Ishikawa (cell line): ENCODE data around the gene SLC40A1.

Experiments
- CEBPB ChIP-seq: IDR thresholded peaks from 2 replicates; pipeline ENCODE4 v1.6.1; 2012
- CREB1 ChIP-seq: IDR thresholded peaks from 2 replicates; pipeline ENCODE4 v1.6.1; 2012; ENCODE audit warnings: low read depth
- EGR1 ChIP-seq: IDR thresholded peaks from 2 replicates; pipeline ENCODE4 v1.6.1; 2012
- EP300 ChIP-seq: IDR thresholded peaks from 2 replicates; pipeline ENCODE4 v1.6.1; 2012; ENCODE audit warnings: borderline replicate concordance
- FOXM1 ChIP-seq: IDR thresholded peaks from 2 replicates; pipeline ENCODE4 v1.6.1; 2012; ENCODE audit warnings: low read depth, borderline replicate concordance
- NFIC ChIP-seq: IDR thresholded peaks from 2 replicates; pipeline ENCODE4 v1.6.1; 2012
- RAD21 ChIP-seq: IDR thresholded peaks from 2 replicates; pipeline ENCODE4 v1.6.1; 2012; ENCODE audit warnings: low read depth
- REST ChIP-seq: IDR thresholded peaks from 2 replicates; pipeline ENCODE4 v1.6.1; 2012; ENCODE audit warnings: low read depth, mild to moderate bottlenecking
- TAF1 ChIP-seq: IDR thresholded peaks from 2 replicates; pipeline ENCODE4 v1.6.1; 2012; ENCODE audit warnings: low read depth, mild to moderate bottlenecking
- TCF12 ChIP-seq: IDR thresholded peaks from 2 replicates; pipeline ENCODE4 v1.6.1; 2012; ENCODE audit warnings: low read depth
- TEAD4 ChIP-seq: IDR thresholded peaks from 2 replicates; pipeline ENCODE4 v1.6.1; 2012
- YY1 ChIP-seq: IDR thresholded peaks from 2 replicates; pipeline ENCODE4 v1.6.1; 2012; ENCODE audit warnings: low read depth
- ZBTB7A ChIP-seq: IDR thresholded peaks from 2 replicates; pipeline ENCODE4 v1.6.1; 2012; ENCODE audit warnings: low read depth
- TF ChIP-seq, protein P1 (sequence below): IDR thresholded peaks from 2 replicates; pipeline ENCODE4 v1.6.1; 2012
- TF ChIP-seq, protein P2 (sequence below): IDR thresholded peaks from 2 replicates; pipeline ENCODE4 v1.6.1; 2012

The SLC40A1 gene

DNA sequence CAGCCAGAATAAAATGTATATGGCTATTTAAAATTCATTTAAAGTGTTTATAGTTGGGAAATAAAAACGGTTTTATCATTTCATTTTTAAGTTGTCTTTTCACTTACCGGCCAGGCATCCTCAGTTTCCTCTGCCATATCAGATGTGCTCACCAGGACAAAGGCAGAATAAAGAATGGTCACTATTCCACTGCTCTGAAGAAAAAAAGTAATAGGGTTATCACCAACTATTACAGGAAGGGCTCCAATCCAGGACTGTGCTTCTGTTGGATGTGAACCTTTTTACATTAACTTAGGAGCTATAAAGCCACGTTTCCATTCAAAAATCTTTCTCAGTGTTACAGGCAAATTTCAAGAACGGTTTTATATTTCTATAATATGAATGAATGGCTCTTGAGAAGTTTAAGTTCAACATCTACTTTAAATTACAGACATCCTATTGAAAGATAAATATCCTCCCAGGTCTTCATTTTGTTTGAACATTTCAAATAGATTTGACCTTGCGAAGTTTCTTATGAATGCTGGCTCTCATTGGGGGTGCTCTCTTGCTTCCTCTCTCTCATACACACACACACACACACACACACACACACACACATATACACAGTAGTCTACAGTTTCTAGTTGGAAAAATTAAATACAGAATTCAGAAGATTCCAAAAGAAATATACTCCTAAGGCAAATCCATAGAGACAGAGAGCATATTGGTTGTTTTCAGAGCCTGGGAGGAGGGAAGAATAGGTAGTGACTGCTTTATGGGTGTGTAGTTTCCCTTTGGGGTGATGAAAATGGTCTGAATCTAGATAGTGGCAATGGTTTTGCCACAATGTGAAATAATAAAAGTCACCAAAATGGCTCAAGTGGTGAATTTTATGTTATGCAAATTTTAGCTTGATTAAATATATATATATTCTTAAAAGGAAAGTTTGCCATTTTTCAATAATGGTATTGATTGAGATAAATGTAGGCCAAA lies 2.9 kb upstream of the SLC40A1 start:
- TF ChIP-seq, protein P1, sequence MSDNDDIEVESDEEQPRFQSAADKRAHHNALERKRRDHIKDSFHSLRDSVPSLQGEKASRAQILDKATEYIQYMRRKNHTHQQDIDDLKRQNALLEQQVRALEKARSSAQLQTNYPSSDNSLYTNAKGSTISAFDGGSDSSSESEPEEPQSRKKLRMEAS, result no peak
- TF ChIP-seq YY1, result no peak
- no peak for TF ChIP-seq REST
- no peak for TF ChIP-seq ZBTB7A
- no peak for TF ChIP-seq TAF1
- TF ChIP-seq FOXM1, result no peak
- TF ChIP-seq RAD21, result no peak
- no peak for TF ChIP-seq TCF12
- no peak for TF ChIP-seq NFIC
- TF ChIP-seq TEAD4, result no peak
- TF ChIP-seq EGR1, result no peak
- TF ChIP-seq, protein P2, sequence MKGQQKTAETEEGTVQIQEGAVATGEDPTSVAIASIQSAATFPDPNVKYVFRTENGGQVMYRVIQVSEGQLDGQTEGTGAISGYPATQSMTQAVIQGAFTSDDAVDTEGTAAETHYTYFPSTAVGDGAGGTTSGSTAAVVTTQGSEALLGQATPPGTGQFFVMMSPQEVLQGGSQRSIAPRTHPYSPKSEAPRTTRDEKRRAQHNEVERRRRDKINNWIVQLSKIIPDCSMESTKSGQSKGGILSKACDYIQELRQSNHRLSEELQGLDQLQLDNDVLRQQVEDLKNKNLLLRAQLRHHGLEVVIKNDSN, result no peak
- TF ChIP-seq EP300, result no peak
- no peak for TF ChIP-seq CREB1
- TF ChIP-seq CEBPB, result no peak

- TF ChIP-seq, protein P2, result no peak
- TF ChIP-seq RAD21, result no peak
- no peak for TF ChIP-seq CREB1
- no peak for TF ChIP-seq ZBTB7A
Observed at GRCh38 chr2:189582809-189583192, 2.2 kb upstream of the SLC40A1 start.

DNA sequence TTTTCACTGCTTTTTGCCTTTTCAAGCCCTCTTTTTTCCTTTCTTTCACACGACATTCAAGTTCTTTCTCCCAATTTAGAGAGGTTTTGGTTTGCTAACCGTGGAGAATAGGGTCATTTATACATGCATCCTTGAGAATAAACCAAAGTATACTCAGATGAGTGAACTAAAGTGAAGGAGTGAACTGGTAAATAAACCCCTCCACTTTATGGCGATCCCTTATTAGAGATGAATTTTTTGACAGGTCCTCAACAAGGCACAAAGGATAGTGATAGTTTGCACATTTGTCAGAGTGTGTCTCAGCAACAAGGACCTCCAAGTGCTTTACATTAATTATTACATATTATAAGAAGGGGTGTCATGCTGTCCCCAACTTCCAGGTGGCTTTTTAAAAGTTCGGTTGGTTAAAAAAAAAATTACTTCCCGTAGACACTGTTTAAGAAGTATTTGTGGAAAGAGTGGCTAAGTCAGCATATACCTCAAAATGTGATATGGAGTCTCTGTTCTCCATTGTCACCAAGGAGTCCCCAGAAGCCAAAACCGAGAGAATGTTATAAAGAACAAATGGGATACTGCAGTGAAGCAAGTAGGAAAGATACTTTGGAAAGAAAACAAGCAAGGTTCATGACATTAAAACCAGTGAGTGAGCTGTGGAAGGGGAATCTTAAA lies 1.7 kb upstream of the SLC40A1 start:
- TF ChIP-seq, protein P2, result no peak
- TF ChIP-seq TEAD4, result no peak
- no peak for TF ChIP-seq EP300
- no peak for TF ChIP-seq YY1
- TF ChIP-seq FOXM1, result no peak
- no peak for TF ChIP-seq ZBTB7A
- no peak for TF ChIP-seq CREB1
- no peak for TF ChIP-seq TAF1
- no peak for TF ChIP-seq CEBPB
- no peak for TF ChIP-seq EGR1
- no peak for TF ChIP-seq RAD21
- TF ChIP-seq NFIC, result no peak
- TF ChIP-seq TCF12, result no peak
- TF ChIP-seq REST, result no peak
- TF ChIP-seq, protein P1, result no peak

GRCh38 chr2:189581354-189582139 lies 961 bp upstream of the SLC40A1 start:
- TF ChIP-seq, protein P2, result no peak
- TF ChIP-seq TCF12 (no peak), EP300 (no peak), REST (no peak), CEBPB (no peak), TAF1 (no peak), EGR1 (no peak), ZBTB7A (no peak), YY1 (no peak), FOXM1 (no peak), TEAD4 (no peak), RAD21 (no peak), NFIC (no peak), CREB1 (no peak)
- TF ChIP-seq, protein P1, result no peak
